Activated CD4-positive, alpha-beta T cell treated with anti-CD3 and anti-CD28 coated beads for 4 hours (primary cell): ENCODE results near the gene RNF121.

Experiments
- DNase-seq, 2 donors: peaks; one replicate each; pipeline ENCODE4 v3.0.0-alpha.2; 2020

RNF121 gene

DNA sequence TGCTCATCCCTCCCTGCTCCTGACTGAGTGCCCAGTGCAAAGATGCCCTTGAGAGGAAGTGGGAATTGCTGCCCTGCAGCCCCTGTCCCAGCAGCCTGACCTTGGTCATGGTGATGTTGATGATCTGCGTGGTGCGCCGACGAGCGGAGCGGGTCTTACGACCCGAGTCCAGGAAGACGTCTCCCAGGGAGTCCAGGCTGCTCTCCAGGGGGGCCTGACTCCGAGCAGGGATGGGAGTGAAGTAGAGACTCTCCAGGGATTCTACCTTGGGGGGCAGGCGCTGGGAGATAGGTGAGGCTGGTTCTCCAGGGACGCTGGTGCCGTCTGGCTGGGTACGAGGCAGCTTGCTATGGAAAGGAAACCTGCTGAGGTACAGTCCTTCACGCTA, 78.2 kb downstream of the RNF121 start:
- no peak for DNase-seq

- DNase-seq: no peak
These were observed 78.7 kb downstream of the RNF121 start for GRCh38 chr11:72007587-72007986.

GRCh38 chr11:72008728-72009127, 79.9 kb downstream of the RNF121 start:
- no peak for DNase-seq

- DNase-seq: no peak
These were observed 80.3 kb downstream of the RNF121 start for GRCh38 chr11:72009156-72009555.

- no peak for DNase-seq
These were observed 81.8 kb downstream of the RNF121 start for GRCh38 chr11:72010529-72011233.

GRCh38 chr11:72012091-72012630, 83.3 kb downstream of the RNF121 start:
- DNase-seq: no peak

- no peak for DNase-seq
These were observed 84.3 kb downstream of the RNF121 start for GRCh38 chr11:72012897-72013721.

DNA sequence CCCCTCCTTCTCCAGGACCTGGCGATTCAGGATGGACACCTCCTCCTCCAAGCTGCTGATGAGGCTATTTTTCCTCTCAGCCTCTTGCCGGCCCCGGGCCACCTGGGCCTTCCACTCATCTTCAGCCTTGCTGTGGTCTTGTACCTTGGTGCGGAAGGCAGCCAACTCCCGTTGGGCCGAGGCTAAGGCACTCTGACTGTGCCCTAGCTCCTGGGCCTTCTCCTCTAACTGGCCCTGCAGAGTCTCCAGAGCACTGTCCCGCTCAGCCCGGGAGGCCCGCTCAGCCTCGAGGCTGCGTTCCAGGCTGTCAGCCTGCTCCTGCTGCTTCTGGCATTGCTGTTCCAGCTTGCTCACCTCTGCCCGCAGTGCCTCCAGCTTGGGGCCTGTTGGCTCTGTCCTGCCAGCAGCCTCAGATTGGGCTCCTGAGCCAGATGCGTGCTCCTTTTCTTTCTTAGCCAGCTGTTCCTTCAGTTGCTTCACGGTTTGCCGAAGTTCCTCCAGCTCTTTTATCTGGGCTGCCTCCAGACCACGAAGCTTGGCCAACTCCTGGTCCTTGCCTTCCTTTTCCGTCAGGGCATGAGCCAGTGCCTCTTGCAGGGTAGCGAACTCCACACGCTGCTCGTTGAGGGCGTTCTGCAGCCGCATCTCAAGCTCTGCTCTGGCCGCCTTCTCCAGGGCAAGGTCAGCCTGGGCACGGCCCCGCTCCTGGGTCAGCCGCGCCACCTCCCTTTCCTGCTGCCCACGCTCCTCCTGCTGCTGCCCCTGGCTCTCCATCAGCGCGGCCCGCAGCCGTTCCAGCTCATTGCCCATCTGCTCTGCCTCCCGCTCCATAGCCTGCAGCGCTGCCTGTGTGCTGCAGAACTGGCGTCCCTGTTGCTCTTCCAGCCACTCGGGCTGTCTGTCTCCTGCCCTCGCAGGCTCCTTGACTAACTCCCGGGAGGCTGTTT, 85.2 kb downstream of the RNF121 start:
- DNase-seq: no peak

DNA sequence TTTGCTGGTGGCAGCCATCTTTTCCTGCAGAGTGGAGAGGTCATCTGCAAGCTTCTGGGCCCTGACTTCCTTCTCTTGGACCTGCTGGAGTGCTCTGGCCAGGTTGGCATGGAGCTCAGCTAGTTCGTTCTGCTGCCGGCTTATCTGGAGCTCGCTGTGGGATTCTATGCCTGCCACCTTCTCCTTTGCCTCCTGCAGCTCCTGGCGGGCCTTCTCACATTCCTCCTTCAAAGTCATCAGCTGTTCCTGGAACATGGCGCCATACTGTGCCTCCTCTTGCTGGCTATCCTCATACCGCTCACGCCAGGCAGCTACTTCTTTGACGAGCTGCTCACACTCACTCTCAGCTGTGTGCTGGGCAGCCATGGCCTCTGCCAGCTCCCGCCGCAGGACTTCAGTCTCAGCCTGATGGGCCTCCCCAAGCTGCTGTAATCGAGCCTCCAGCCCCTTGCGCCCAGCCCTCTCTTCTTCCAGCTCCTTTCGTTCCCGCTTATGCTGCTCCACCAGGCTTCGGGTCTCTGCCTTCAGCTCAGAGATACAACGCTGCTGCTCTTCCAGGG, 86.0 kb downstream of the RNF121 start:
- no peak for DNase-seq

DNA sequence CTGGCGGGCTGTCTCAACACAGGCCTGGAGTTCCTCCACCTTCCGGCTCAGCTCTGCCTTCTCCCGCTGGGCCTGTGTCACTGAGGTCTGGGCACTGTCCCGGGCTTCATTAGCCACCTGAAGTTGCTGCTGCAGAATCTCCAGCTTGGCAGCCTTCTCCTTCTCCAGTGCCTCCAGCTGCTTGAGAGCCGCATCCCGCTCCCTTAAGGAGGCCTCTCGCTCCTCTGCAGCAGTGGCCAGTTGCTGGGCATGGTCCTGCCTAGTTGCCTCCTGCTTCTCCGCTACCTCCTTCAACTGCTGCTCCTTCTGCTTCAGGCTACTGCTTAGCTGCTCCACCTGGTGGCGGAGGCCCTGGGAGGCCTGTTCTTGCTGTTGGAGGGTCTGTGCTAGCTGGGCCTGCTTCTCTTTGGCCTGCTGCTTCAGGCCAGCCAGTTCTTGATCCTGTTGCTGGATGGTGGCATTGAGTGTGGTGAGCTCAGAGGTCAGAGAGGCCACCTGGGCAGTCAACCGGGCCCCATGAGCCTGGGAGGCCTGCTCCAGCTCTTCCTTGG, 86.7 kb downstream of the RNF121 start:
- DNase-seq: no peak

DNA sequence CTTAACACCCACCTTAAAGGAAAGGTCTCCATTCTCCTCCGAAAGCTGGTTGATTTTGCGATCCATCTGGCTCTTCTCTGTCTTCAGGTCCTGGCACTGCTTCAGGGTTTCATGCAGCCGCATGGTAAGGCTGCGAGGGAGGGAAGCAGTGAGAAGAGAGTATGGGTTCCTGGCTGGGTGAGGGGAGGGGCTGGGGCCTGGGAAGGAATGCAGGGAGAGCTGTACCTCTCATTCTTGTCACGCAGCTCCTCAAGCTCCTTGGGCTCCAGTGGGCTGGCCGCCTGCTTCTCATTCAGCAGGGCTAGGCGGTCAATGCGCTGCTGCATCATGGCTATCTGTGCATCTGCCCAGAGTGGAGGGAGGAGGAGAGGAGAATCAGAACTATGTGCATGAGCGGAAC, 89.3 kb downstream of the RNF121 start:
- no peak for DNase-seq

- DNase-seq: no peak
These were observed 94.5 kb downstream of the RNF121 start for GRCh38 chr11:72023335-72023734.

- DNase-seq: no peak
These were observed 95.4 kb downstream of the RNF121 start for GRCh38 chr11:72024069-72024754.

- DNase-seq: no peak
These were observed 97.2 kb downstream of the RNF121 start for GRCh38 chr11:72026090-72026489.

GRCh38 chr11:72030472-72031045, 101.7 kb downstream of the RNF121 start:
- DNase-seq: no peak

GRCh38 chr11:72036687-72037086, 107.8 kb downstream of the RNF121 start:
- DNase-seq: no peak

- no peak for DNase-seq
These were observed 108.9 kb downstream of the RNF121 start for GRCh38 chr11:72037554-72038311.

DNA sequence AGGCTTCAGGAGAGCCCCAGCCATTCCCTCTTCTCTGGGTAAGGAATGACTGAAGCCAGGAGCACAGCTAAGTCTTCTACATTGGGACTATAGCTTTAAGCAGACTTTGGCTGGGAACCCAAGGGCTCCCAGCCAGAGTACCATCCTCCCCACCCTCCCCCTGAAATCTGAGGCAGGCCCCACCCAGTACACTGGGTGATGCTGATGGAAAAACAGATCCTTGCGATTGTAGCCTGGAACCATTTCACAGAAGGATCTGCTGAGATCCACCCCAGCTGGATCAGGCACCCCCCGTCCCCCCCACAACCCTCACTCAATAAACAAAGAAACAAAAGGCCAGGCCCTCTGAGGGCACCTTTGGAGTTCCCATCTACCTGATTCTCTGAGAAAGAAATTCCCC, 109.6 kb downstream of the RNF121 start:
- no peak for DNase-seq

DNA sequence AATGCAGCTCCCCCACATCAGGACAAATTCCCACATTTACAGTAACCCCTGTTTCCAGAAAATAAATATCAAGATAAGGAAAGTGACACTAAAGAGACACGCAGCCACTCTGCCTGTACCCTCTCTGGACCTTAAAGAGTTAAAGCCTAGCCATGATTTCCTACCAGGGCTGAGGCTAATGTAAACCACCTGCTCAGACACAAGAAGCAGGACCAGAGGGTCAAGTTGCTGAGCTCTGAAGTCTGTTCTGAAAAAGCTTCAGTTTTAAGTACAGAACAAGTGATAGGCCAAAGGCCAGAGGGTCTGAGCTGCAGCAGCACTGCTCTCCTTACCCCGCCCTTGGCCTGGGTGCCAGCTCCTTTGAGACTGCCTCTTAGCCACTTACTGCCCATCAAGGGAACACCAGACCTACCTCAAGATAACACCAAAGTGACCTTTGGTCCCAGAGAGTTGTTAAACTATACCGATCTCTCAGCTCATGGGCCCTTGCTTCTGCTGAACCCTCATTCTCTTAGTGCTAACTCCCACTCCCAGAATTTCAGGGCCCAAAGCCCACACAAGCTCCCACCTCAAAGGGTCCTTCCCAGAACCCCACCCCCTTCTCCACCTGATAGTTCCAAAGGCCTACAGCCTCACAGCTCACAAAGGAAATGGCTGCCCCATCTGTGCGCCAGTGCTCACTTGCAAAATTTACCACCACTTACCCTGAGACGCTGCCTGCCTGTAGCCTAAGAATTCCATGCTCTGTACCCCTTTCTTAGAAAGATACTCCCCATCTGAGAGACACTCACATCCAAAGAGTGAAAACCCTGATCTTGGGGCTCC, 110.4 kb downstream of the RNF121 start:
- no peak for DNase-seq
